ENCODE measurements around the gene GATA2.

DNA sequence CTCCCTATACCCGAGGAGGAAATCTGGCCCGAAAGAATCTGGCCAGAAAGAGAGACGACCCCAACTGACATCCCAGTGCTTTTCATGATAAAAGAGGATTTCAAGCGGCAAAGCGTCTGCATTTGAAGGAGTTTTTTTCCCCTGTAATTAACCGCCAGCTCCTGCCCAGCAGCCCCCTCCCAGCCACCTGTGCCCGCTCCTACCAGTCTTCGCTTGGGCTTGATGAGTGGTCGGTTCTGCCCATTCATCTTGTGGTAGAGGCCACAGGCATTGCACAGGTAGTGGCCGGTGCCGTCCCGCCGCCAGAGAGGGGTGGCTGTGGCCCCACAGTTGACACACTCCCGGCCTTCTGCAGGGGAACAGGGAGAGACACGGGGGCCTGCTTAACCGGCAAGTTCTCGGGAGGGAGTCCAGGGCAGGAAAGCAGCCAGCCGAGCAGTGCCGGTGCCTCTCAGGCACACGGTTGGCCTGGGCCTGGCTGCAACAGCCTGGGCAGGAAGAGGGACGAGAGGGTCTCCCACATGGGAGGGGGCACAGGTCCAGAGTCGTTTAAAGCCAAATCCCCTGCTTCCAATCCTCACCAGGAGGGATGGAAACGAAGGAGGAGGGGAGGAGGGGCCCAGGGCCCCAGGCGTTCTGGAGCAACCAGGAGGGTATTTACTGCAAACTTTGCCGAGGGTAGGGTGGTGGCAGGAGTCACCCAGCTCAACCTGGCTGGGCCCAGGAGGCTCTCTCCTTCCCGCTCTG, 9.2 kb downstream of the GATA2 start:
- TF ChIP-seq RARB (CRISPR knock-in tag; IDR thresholded peaks at IDR 0.05) (no peak), ZNF8 (CRISPR knock-in tag; IDR thresholded peaks at IDR 0.05) (no peak), CSDC2 (CRISPR knock-in tag; IDR thresholded peaks at IDR 0.05) (no peak), ZNF565 (CRISPR knock-in tag; conservative IDR thresholded peaks at IDR 0.05; ENCODE audit: low read depth) (no peak), ISL1 (CRISPR knock-in tag; IDR thresholded peaks at IDR 0.05) (no peak), TOX (CRISPR knock-in tag; IDR thresholded peaks at IDR 0.05; ENCODE audit: borderline replicate concordance) (no peak), ZC3H10 (CRISPR knock-in tag; IDR thresholded peaks at IDR 0.05) (no peak), ZNF70 (CRISPR knock-in tag; IDR thresholded peaks at IDR 0.05) (no peak), ESRRG (CRISPR knock-in tag; IDR thresholded peaks at IDR 0.05) (no peak), SNAI2 (CRISPR knock-in tag; IDR thresholded peaks at IDR 0.05) (no peak), OSR1 (CRISPR knock-in tag; IDR thresholded peaks at IDR 0.05) (no peak), ARNTL (CRISPR knock-in tag; IDR thresholded peaks at IDR 0.05; ENCODE audit: borderline replicate concordance, low read depth) (no peak)
- TF ChIP-seq, protein P1, sequence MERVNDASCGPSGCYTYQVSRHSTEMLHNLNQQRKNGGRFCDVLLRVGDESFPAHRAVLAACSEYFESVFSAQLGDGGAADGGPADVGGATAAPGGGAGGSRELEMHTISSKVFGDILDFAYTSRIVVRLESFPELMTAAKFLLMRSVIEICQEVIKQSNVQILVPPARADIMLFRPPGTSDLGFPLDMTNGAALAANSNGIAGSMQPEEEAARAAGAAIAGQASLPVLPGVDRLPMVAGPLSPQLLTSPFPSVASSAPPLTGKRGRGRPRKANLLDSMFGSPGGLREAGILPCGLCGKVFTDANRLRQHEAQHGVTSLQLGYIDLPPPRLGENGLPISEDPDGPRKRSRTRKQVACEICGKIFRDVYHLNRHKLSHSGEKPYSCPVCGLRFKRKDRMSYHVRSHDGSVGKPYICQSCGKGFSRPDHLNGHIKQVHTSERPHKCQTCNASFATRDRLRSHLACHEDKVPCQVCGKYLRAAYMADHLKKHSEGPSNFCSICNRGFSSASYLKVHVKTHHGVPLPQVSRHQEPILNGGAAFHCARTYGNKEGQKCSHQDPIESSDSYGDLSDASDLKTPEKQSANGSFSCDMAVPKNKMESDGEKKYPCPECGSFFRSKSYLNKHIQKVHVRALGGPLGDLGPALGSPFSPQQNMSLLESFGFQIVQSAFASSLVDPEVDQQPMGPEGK (CRISPR knock-in tag; IDR thresholded peaks at IDR 0.05; ENCODE audit: borderline replicate concordance): no peak
- TF ChIP-seq, protein P2, sequence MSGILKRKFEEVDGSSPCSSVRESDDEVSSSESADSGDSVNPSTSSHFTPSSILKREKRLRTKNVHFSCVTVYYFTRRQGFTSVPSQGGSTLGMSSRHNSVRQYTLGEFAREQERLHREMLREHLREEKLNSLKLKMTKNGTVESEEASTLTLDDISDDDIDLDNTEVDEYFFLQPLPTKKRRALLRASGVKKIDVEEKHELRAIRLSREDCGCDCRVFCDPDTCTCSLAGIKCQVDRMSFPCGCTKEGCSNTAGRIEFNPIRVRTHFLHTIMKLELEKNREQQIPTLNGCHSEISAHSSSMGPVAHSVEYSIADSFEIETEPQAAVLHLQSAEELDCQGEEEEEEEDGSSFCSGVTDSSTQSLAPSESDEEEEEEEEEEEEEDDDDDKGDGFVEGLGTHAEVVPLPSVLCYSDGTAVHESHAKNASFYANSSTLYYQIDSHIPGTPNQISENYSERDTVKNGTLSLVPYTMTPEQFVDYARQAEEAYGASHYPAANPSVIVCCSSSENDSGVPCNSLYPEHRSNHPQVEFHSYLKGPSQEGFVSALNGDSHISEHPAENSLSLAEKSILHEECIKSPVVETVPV (CRISPR knock-in tag; IDR thresholded peaks at IDR 0.05): no peak

All from SK-N-SH treated with all-trans-retinoic acid at 6 μM for 48 hours (cell line).